ENCODE data around the gene SPRR2B.

GRCh38 chr1:153025797-153026196 is 45.6 kb downstream of the SPRR2B start:
- TF ChIP-seq CTCF (conservative IDR thresholded peaks at IDR 0.05; ENCODE audit: low read depth, low read length) (no peak), EZH2 (IDR thresholded peaks at IDR 0.05; ENCODE audit: borderline replicate concordance, low read depth, low read length, poor library complexity, severe bottlenecking) (no peak)

Data from A673 (cell line).